ENCODE data around the gene ZNHIT1. TPM values are rescaled to one million over a fixed set of nuclear protein-coding genes. Genes with fewer than 3 reads are reported as not detected.
"Not testable (repeated sequence)": the region's sequence is repeated elsewhere in the genome, so short reads cannot be mapped to it uniquely, and the experiment has no call there.

ZNHIT1 gene
- total and polyA plus RNA-seq, 2 of the 8 experiments (the other 6 are each of a cell fraction or from before 2014, with no cell fraction given), result 38.2 to 61.7 TPM

DNA sequence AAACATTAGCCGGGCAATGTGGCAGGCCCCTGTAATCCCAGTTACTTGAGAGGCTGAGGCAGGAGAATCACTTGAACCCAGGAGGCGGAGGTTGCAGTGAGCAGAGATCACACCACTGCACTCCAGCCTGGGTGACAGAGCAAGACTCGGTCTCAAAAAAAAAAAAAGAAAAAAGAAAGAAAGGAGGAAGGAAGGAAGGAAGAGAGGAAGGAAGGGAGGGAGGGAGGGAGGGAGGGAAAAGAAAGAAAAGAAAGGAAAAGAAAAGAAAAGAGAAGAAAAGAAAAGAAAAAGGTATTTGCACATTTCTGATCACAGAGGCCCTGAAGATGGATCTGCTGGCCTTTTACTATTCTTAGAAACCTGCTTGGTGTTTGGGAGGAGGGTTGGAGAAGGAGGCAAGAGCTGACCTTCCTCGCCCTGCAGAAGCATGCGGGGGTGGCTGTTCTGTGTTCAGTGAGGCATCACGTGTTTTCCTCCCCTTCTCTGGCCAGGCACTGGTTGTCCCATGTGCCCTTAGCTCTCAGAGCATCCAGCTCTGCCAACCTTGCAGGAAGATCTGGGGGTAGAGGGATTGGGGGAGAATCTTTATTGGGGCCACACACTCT lies 46.2 kb downstream of the ZNHIT1 start:
- not testable (repeated sequence) for H3K4me3 ChIP-seq (ENCODE audit: extremely low read depth in 1 of 4, insufficient read depth in 2 of 4, low read depth in 3 of 4, low read length in 4 of 4); H3K36me3 ChIP-seq (ENCODE audit: control insufficient read depth in 2 of 4, insufficient read depth in 4 of 4, low read length in 3 of 4); H3K27ac ChIP-seq (ENCODE audit: low read depth, low read length); FAIRE-seq; H2BK15ac ChIP-seq (ENCODE audit: low read length); H4K91ac ChIP-seq (replicated peaks; ENCODE audit: insufficient read length, low read length); DNase-seq (ENCODE audit: low read depth in 1 of 2, low spot score in 2 of 2); H3K23ac ChIP-seq (ENCODE audit: insufficient read length); H3K56ac ChIP-seq (replicated peaks; ENCODE audit: insufficient read length, low read depth, low read length); H3K9me3 ChIP-seq (ENCODE audit: insufficient read depth in 2 of 2, low read depth in 1 of 2, low read length in 1 of 2); H3K18ac ChIP-seq (ENCODE audit: extremely low read depth, low read length); H2AFZ ChIP-seq (ENCODE audit: low read length); H3K9ac ChIP-seq (replicated peaks in 1 of 4; ENCODE audit: extremely low read depth in 1 of 4, low read depth in 3 of 4, low read length in 3 of 4); H3K4ac ChIP-seq (replicated peaks; ENCODE audit: insufficient read length, low read depth, low read length); H3K14ac ChIP-seq (ENCODE audit: insufficient read length); H4K5ac ChIP-seq (ENCODE audit: insufficient read length, low read depth, low read length); H2BK120ac ChIP-seq (replicated peaks; ENCODE audit: low read depth, low read length); H2BK5ac ChIP-seq (ENCODE audit: low read depth, low read length); H4K20me1 ChIP-seq (replicated peaks in 1 of 2; ENCODE audit: control insufficient read depth in 1 of 2, insufficient read depth in 2 of 2, low read length in 2 of 2); H3K79me1 ChIP-seq (ENCODE audit: low read depth, low read length); H3K23me2 ChIP-seq (ENCODE audit: low read depth, low read length); H3K27me3 ChIP-seq (replicated peaks in 1 of 4; ENCODE audit: control insufficient read depth in 3 of 4, extremely low read depth in 1 of 4, insufficient read depth in 3 of 4, low read length in 3 of 4); H2AK5ac ChIP-seq (ENCODE audit: low read depth, low read length); H2BK12ac ChIP-seq (ENCODE audit: low read depth, low read length); H3K4me1 ChIP-seq (replicated peaks in 1 of 4; ENCODE audit: control insufficient read depth in 3 of 4, insufficient read depth in 4 of 4, low read length in 3 of 4); H4K8ac ChIP-seq (ENCODE audit: extremely low read depth, insufficient read depth, low read length); H3K4me2 ChIP-seq (ENCODE audit: insufficient read depth in 1 of 2, low read depth in 2 of 2, low read length in 2 of 2); H2BK20ac ChIP-seq (ENCODE audit: low read length); H3K79me2 ChIP-seq (ENCODE audit: control insufficient read depth in 1 of 2, insufficient read depth in 2 of 2, low read length in 2 of 2)
- ChIA-PET POLR2A (ENCODE audit: partially characterized antibody) (interaction anchor here (1.1 to 3.1 kb wide), 2 partner anchors 11 to 13 kb away, joined by 5 to 16 read pairs; no protein-coding TSS in a partner anchor), CTCF (ENCODE audit: partially characterized antibody) (interaction anchor here (0.8 to 2.9 kb wide), 2 partner anchors 18 to 94 kb away, joined by 3 to 12 read pairs; no protein-coding TSS in a partner anchor)
- WGBS, 2 experiments (ENCODE audit: extremely low coverage in 1 of 2, insufficient coverage in 1 of 2, insufficient read length in 1 of 2, insufficient replicate concordance in 2 of 2, low coverage in 1 of 2, low lambda C conversion rate in 2 of 2, missing lambda C conversion rate in 1 of 2), result 84% methylated on average over 6 of the region's 6 CpGs; no CpG with 5 or more reads in 1 of the 2 experiments
- peak; percentile 44; the same call in 1 of the 2 replicates for TF ChIP-seq MAX (IDR thresholded peaks at IDR 0.05)
